Measurements from ENCODE around the gene BOLA2B. TPM values are rescaled to one million over a fixed set of nuclear protein-coding genes. Genes with fewer than 3 reads are reported as not detected.
A peak's percentile ranks its signal among the peaks of the same experiment; 100 is the strongest.
"Not testable (repeated sequence)": the region's sequence is repeated elsewhere in the genome, so short reads cannot be mapped to it uniquely, and the experiment has no call there.

BOLA2B gene
- 49.5 TPM for total RNA-seq
- long read RNA-seq, transcript BOLA2B-201 (3 exons, 1,012 nt), result major isoform, 5 of 9 reads
- long read RNA-seq, partial matches to known transcripts, result 0 of 9 reads
- long read RNA-seq, other reads (novel, unspliced or antisense), result 0 of 9 reads

DNA sequence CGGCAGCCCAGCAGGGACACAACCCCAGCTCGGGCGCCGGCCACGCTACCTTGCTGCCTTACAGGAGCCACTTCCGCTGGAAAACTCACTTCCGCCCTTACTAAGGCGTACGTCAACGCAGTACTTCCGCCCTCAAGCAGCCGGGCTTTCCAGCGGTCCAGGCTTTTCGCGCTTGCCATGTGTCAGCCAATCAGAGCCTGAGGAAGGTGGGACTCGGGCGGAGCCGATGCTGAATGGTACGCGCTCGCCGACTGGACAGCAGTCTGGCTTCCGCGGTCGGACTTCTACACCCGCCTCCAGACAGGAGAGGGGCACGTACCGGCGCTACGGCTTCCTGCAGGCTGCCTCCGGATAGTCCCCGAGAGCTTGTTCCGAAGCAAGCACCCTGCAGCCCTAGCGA, at the start of gene BOLA2B, which contains the start of gene SLX1A:
Gene BOLA2B (minus strand): TSS at position 52 of the 400 bp plus-strand sequence. CDS start 71 bp downstream, outside the sequence.
Gene SLX1A (plus strand): TSS at position 261 of the 400 bp plus-strand sequence. CDS start 210 bp downstream, outside the sequence.
- intact Hi-C loops (cut with micrococcal nuclease); DNase-seq: not testable (repeated sequence)
- peak; percentile 95 for ATAC-seq

- intact Hi-C loops (cut with micrococcal nuclease), result not testable (repeated sequence)
- DNase-seq, result peak; percentile 3
Measured at GRCh38 chr16:30217082-30217481, 23.6 kb upstream of the BOLA2B start.

DNA sequence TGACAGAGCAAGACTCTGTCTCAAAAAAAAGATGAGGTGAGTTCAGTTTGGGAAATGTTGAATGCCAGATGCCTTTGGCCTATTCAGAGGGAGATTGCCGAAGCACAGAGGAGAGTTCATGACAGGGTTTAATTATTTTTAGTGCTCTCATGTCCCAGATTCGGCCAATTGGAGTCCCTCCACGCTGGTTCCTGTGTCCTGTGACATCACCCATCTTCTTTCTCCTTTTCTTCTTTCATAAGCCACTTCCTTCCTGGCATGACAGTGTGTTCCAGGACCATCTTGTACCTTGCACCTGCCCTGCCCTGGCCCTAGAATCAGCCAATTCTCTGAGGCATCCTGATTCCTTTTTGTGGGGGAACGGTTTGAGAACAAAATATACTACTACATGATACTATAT, 17.9 kb upstream of the BOLA2B start:
- ATAC-seq; intact Hi-C loops (cut with micrococcal nuclease); DNase-seq: not testable (repeated sequence)

More at GRCh38 chr16:30217082-30217481, 23.6 kb upstream of the BOLA2B start:
- not testable (repeated sequence) for ATAC-seq

DNA sequence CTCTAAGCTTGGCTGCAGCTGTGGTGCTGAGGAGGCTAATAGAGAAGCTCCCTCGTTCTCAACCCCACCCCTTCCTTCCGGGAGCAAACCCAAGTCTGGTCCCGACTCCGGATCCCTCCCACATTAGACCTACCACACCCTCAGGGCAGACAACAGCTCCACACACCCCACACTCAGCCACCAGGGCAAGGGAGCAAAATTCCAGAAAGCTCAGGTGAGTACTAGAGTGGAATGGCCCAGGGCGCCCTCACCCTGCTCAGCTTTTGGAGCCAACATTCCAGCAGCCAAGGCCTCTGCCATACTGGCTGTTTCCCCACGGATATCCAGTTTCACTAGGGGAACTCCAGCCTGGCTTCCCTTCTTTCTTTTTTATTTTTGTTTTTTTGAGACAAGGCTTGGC, 15.6 kb upstream of the BOLA2B start:
- peak; percentile 52 for ATAC-seq
- intact Hi-C loops (cut with micrococcal nuclease); DNase-seq: not testable (repeated sequence)

- DNase-seq, result peak; percentile 18
- ATAC-seq, result peak; percentile 31
- intact Hi-C loops (cut with micrococcal nuclease), result not testable (repeated sequence)
Measured at GRCh38 chr16:30207063-30207704, 13.7 kb upstream of the BOLA2B start.

DNA sequence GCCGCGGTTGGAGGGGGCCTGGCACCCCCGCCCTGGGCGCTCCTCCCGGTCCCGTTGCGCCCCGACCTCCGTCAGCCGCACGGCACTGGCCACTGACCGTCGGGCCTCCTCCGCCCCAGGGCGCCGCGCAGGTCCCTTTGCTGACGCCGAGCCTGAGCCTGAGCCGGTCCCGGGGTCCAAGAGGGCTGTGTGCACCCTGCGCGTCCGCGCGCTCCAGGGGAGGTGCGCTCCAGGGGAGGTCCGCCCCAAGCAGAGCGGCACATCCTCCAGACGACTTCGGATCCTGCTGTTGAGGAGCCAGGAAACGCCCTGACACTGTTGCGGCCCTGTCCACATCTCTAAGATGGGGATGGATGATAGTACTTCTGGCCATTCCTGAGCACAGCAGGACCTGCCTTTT, 12.8 kb upstream of the BOLA2B start:
- DNase-seq; intact Hi-C loops (cut with micrococcal nuclease): not testable (repeated sequence)
- ATAC-seq, result peak; percentile 37

DNA sequence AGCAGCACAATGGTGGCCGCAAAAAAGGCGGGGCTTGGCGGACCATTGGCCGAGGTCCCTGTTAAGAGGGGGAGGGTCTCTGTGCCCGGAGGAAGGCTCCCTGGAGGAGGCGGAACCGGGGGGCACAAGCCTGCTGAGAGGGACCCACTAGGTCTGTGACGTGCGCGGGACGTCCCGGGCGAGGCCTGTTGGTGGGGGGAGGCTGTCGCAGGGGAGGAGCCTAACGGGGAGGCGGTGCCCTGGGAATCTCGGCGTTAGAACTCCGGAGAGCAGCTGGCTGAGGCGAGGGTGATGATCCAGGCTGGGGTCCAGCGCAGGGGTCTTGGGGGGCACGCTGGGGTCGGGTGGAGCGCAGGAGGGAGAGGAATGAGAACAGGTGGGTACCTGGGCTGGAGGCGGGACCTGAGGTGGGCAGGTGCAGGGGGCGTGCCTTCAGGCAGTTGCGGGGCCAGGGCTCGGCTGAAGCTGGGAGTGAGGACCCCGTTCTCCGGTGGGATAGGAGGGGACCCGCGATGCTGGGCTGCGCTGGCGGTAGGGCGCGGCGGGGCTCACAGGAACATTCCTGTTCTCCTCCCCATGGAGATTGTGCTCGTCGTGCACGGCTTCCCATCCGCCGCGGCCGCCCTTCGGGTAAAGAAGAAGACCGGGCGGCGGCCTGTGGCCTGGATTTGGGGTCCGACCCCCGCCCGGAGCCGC, 12.2 kb upstream of the BOLA2B start:
- intact Hi-C loops (cut with micrococcal nuclease), result not testable (repeated sequence)
- ATAC-seq, result peak; percentile 73
- DNase-seq, result peak; percentile 31

DNA sequence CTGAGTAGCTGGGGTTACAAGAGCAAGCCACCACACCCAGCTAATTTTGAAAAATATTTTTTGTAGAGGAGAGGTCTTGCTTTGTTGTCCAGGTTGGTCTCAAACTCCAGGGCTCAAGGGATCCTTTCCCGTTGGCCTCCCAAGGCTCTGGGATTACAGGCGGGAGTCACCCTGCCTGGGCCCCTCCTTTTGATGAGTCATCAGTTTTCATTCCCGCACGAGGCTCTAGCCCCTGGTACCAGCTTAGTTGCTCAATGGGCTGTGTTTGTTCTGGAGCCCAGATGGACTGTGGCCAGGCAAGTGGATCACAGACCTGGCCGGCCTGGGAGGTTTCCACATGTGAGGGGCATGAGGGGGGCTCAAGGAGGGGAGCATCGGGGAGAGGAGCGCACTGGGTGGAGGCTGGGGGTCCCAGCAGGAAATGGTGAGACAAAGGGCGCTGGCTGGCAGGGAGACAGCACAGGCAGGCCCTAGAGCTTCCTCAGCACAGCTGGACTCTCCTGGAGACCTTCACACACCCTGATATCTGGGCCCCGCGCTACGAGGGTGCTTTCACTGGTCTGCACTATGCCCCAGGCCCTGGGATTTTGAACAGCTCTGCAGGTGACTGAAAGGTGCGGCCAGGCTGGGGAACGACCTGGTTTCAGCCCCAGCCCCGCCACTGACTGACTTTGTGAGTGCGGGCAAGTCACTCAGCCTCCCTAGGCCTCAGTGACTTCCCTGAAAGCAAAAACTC, 6.3 kb upstream of the BOLA2B start:
- DNase-seq; intact Hi-C loops (cut with micrococcal nuclease): not testable (repeated sequence)
- peak; percentile 42 for ATAC-seq

- not testable (repeated sequence) for DNase-seq
- peak; percentile 31 for ATAC-seq
Measured at GRCh38 chr16:30199049-30199448, 5.6 kb upstream of the BOLA2B start, which contains the start of gene SULT1A3. Gene SULT1A3, plus strand, starts transcription at chr16:30199255. Its CDS starts 1,474 bp downstream, at chr16:30200729.

GRCh38 chr16:30197001-30197400, 3.5 kb upstream of the BOLA2B start:
- ATAC-seq; intact Hi-C loops (cut with micrococcal nuclease); DNase-seq: not testable (repeated sequence)

More at GRCh38 chr16:30199049-30199448, 5.6 kb upstream of the BOLA2B start, which contains the start of gene SULT1A3:
- intact Hi-C loops (cut with micrococcal nuclease), result not testable (repeated sequence)

GRCh38 chr16:30194172-30194925, 883 bp upstream of the BOLA2B start:
- peak; percentile 84 for ATAC-seq
- DNase-seq; intact Hi-C loops (cut with micrococcal nuclease): not testable (repeated sequence)

GRCh38 chr16:30193098-30193497, 368 bp downstream of the BOLA2B start:
- DNase-seq; intact Hi-C loops (cut with micrococcal nuclease): not testable (repeated sequence)
- ATAC-seq, result peak; percentile 19

- intact Hi-C loops (cut with micrococcal nuclease); DNase-seq; ATAC-seq: not testable (repeated sequence)
Measured at GRCh38 chr16:30191158-30191557, 2.3 kb downstream of the BOLA2B start.

DNA sequence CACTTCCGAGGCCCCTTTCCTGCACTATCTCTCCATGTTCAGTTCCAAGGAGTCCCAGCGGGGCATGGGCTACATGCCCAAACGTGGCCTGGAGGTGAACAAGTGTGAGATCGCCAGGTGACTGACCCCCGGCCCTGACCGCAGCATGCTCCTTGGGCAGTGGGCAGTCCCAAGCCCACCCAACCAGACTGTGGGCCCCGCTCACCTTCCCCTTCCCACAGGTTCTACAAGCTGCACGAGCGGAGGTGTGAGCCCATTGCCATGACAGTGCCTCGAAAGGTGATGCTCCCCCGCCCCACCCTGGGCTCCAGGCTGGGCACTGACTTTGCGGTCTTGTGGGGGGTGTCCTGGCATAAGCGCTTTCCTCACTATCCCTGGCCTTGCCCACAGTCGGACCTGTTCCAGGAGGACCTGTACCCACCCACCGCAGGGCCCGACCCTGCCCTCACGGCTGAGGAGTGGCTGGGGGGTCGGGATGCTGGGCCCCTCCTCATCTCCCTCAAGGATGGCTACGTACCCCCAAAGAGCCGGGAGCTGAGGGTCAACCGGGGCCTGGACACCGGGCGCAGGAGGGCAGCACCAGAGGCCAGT, 5.4 kb downstream of the BOLA2B start:
- intact Hi-C loops (cut with micrococcal nuclease), result no loop called here
- peak; percentile 29 for DNase-seq
- ATAC-seq, result no peak

- ATAC-seq (no peak), DNase-seq (no peak)
- intact Hi-C loops (cut with micrococcal nuclease), result no loop called here
Measured at GRCh38 chr16:30187556-30187865, 6.0 kb downstream of the BOLA2B start.

DNA sequence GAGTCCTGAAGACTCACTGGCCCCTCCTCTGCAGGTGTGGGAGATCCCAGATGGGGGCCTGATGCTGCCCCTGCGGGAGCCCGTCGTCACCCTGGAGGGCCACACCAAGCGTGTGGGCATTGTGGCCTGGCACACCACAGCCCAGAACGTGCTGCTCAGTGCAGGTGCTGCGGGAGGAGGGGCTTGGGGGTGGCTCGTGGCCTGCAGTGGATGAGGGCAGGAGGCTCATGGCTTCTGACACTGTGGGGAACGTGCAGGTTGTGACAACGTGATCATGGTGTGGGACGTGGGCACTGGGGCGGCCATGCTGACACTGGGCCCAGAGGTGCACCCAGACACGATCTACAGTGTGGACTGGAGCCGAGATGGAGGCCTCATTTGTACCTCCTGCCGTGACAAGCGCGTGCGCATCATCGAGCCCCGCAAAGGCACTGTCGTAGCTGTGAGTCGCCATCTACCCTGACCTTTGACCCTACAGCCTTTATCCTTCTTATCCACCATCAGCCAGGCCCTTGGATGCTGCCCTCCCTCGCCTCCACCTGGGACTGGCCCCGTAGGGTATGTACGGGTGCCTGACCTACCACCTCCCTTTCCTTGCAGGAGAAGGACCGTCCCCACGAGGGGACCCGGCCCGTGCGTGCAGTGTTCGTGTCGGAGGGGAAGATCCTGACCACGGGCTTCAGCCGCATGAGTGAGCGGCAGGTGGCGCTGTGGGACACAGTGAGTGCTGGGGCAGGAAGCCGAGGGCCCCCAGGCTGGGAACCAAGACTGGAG, 6.5 kb downstream of the BOLA2B start:
- DNase-seq (peak; percentile 86), ATAC-seq (peak; percentile 15)
- intact Hi-C loops (cut with micrococcal nuclease), result no loop called here

DNA sequence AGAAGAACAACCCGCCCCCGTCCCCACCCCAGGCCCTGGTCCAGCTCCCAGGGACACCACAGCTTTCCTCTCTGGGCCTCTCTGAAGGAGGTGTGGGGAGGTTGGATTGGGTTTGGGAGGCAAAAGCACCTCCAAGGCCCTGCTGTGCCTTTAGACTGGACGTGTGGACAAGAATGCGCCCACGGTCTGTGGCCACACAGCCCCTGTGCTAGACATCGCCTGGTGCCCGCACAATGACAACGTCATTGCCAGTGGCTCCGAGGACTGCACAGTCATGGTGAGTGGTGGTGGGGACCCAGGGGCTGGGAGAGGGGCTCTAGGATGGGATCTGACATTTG, 7.1 kb downstream of the BOLA2B start:
- intact Hi-C loops (cut with micrococcal nuclease), result no loop called here
- ATAC-seq (no peak), DNase-seq (no peak)

Data from left ventricle myocardium superior (tissue), 1 donor.